H1 (cell line): ENCODE results near the gene HDAC8. TPM values are rescaled to one million over a fixed set of nuclear protein-coding genes. Genes with fewer than 3 reads are reported as not detected.

Experiments used
- CTCF ChIA-PET: fragments of 300-600 bp; sonication (Branson Sonifier 250); formaldehyde crosslinking; loops from one replicate; lab custom pipeline; 2021; ENCODE audit not compliant: partially characterized antibody; lab: Charles Lee
- POLR2A ChIA-PET: fragments of 300-600 bp; sonication (Branson Sonifier 250); formaldehyde crosslinking; loops from one replicate; lab custom pipeline; 2021; ENCODE audit warnings: inconsistent platforms; ENCODE audit not compliant: partially characterized antibody; lab: Charles Lee
- DNase-seq, 2 experiments: peaks; one replicate each; pipeline versions ENCODE4 v3.0.0 to v3.0.0-alpha.2; 2010 to 2022; ENCODE audit warnings: low spot score in 2 of 2, low read depth in 1 of 2, mixed read lengths in 1 of 2
- FAIRE-seq: peaks from 2 replicates; lab custom pipeline; 2011; peaks lifted over from hg19 to GRCh38; lab: Jason Lieb, UNC
- H2AFZ ChIP-seq: 2 replicates; pipeline ENCODE4 v1.8.1; 2012; ENCODE audit warnings: low read length, inconsistent platforms
- H2AK5ac ChIP-seq: 2 replicates; pipeline ENCODE4 v1.6.1; 2013; ENCODE audit warnings: low read depth, low read length
- H2BK120ac ChIP-seq: replicated peaks from 2 replicates; pipeline ENCODE3; 2013; ENCODE audit warnings: low read depth, low read length, inconsistent platforms
- H2BK12ac ChIP-seq: 2 replicates; pipeline ENCODE4 v1.6.1; 2013; ENCODE audit warnings: low read depth, low read length
- H2BK15ac ChIP-seq: 2 replicates; pipeline ENCODE4 v1.6.1; 2013; ENCODE audit warnings: low read length
- H2BK20ac ChIP-seq: 2 replicates; pipeline ENCODE4 v1.6.1; 2013; ENCODE audit warnings: low read length
- H2BK5ac ChIP-seq: 2 replicates; pipeline ENCODE4 v1.6.1; 2013; ENCODE audit warnings: low read depth, low read length
- H3K14ac ChIP-seq: 2 replicates; pipeline ENCODE4 v1.6.1; 2013; ENCODE audit warnings: inconsistent platforms; ENCODE audit not compliant: insufficient read length
- H3K18ac ChIP-seq: 2 replicates; pipeline ENCODE4 v1.6.1; 2013; ENCODE audit warnings: low read length; ENCODE audit errors: extremely low read depth
- H3K23ac ChIP-seq: 2 replicates; pipeline ENCODE4 v1.6.1; 2013; ENCODE audit warnings: inconsistent platforms; ENCODE audit not compliant: insufficient read length
- H3K23me2 ChIP-seq: 2 replicates; pipeline ENCODE4 v1.6.1; 2013; ENCODE audit warnings: low read depth, low read length
- H3K27ac ChIP-seq: 2 replicates; pipeline ENCODE4 v1.6.1; 2011; ENCODE audit warnings: low read depth, low read length, inconsistent platforms
- H3K27me3 ChIP-seq, 4 experiments: replicated peaks in 1 of 4; 1 replicate in 1 of 4; 2 replicates in 3 of 4; pipeline versions ENCODE4 v1.6.1 to v1.8.1; 2011 to 2013; ENCODE audit warnings: low read length in 3 of 4, mild to moderate bottlenecking in 3 of 4, inconsistent platforms in 2 of 4, mixed read lengths in 2 of 4, moderate library complexity in 1 of 4; ENCODE audit not compliant: control insufficient read depth in 3 of 4, insufficient read depth in 3 of 4; ENCODE audit errors: extremely low read depth in 1 of 4
- H3K36me3 ChIP-seq, 4 experiments: 2 replicates each; pipeline versions ENCODE4 v1.6.1 to v1.8.1; 2011 to 2013; ENCODE audit warnings: mild to moderate bottlenecking in 4 of 4, low read length in 3 of 4, moderate library complexity in 2 of 4, control low read depth in 1 of 4, inconsistent platforms in 1 of 4; ENCODE audit not compliant: insufficient read depth in 4 of 4, control insufficient read depth in 2 of 4
- H3K4ac ChIP-seq: replicated peaks from 2 replicates; pipeline ENCODE3; 2013; ENCODE audit warnings: low read length, low read depth, mixed read lengths, inconsistent platforms; ENCODE audit not compliant: insufficient read length
- H3K4me1 ChIP-seq, 4 experiments: replicated peaks in 1 of 4; 1 replicate in 1 of 4; 2 replicates in 3 of 4; pipeline versions ENCODE4 v1.6.1 to v1.8.1; 2011 to 2013; ENCODE audit warnings: low read length in 3 of 4, inconsistent platforms in 2 of 4, mixed read lengths in 1 of 4; ENCODE audit not compliant: insufficient read depth in 4 of 4, control insufficient read depth in 3 of 4
- H3K4me2 ChIP-seq, 2 experiments: 2 replicates each; pipeline versions ENCODE4 v1.6.1 to v1.8.1; 2011 to 2013; ENCODE audit warnings: low read depth in 2 of 2, low read length in 2 of 2, control low read depth in 1 of 2, inconsistent platforms in 1 of 2, mild to moderate bottlenecking in 1 of 2; ENCODE audit not compliant: insufficient read depth in 1 of 2
- H3K4me3 ChIP-seq, 4 experiments: fragments of 200-600, 300-600 bp in 1 of 4; sonication (generic), shearing (Covaris generic), sonication (Bioruptor Twin) in 1 of 4; 2 replicates each; pipeline versions ENCODE4 v1.5.1 to v1.8.1; 2011 to 2016; ENCODE audit warnings: low read length in 4 of 4, low read depth in 3 of 4, control low read depth in 2 of 4, inconsistent platforms in 2 of 4, mild to moderate bottlenecking in 2 of 4, mixed read lengths in 1 of 4, moderate library complexity in 1 of 4; ENCODE audit not compliant: insufficient read depth in 2 of 4; ENCODE audit errors: extremely low read depth in 1 of 4
- H3K56ac ChIP-seq: replicated peaks from 2 replicates; pipeline ENCODE3; 2013; ENCODE audit warnings: low read depth, mild to moderate bottlenecking, mixed read lengths, low read length, inconsistent platforms; ENCODE audit not compliant: insufficient read length
- H3K79me1 ChIP-seq: 2 replicates; pipeline ENCODE4 v1.6.1; 2013; ENCODE audit warnings: low read depth, low read length, control low read depth
- H3K79me2 ChIP-seq, 2 experiments: 2 replicates each; pipeline versions ENCODE4 v1.6.1 to v1.8.1; 2012 to 2013; ENCODE audit warnings: low read length in 2 of 2, mild to moderate bottlenecking in 2 of 2, inconsistent platforms in 1 of 2; ENCODE audit not compliant: insufficient read depth in 2 of 2, control insufficient read depth in 1 of 2
- H3K9ac ChIP-seq, 4 experiments: replicated peaks in 1 of 4; 1 replicate in 1 of 4; 2 replicates in 3 of 4; pipeline versions ENCODE4 v1.6.1 to v1.8.1; 2011 to 2013; ENCODE audit warnings: low read depth in 3 of 4, low read length in 3 of 4, control low read depth in 2 of 4, mild to moderate bottlenecking in 2 of 4, moderate library complexity in 2 of 4, inconsistent platforms in 1 of 4; ENCODE audit errors: extremely low read depth in 1 of 4
- H3K9me3 ChIP-seq, 2 experiments: 2 replicates each; pipeline versions ENCODE4 v1.6.1 to v1.8.1; 2012 to 2013; ENCODE audit warnings: mild to moderate bottlenecking in 2 of 2, moderate library complexity in 2 of 2, control low read depth in 1 of 2, inconsistent platforms in 1 of 2, low read depth in 1 of 2, low read length in 1 of 2, mixed read lengths in 1 of 2; ENCODE audit not compliant: insufficient read depth in 2 of 2
- H4K20me1 ChIP-seq, 2 experiments: replicated peaks in 1 of 2; 2 replicates each; pipeline versions ENCODE3 to v1.8.1; 2011 to 2013; ENCODE audit warnings: inconsistent platforms in 2 of 2, low read length in 2 of 2, mild to moderate bottlenecking in 1 of 2; ENCODE audit not compliant: insufficient read depth in 2 of 2, control insufficient read depth in 1 of 2
- H4K5ac ChIP-seq: 2 replicates; pipeline ENCODE4 v1.6.1; 2013; ENCODE audit warnings: low read length, low read depth, mixed read lengths, inconsistent platforms; ENCODE audit not compliant: insufficient read length
- H4K8ac ChIP-seq: 2 replicates; pipeline ENCODE4 v1.8.0; 2013; ENCODE audit warnings: mild to moderate bottlenecking, moderate library complexity, low read length, inconsistent platforms; ENCODE audit not compliant: insufficient read depth; ENCODE audit errors: extremely low read depth
- H4K91ac ChIP-seq: replicated peaks from 2 replicates; pipeline ENCODE3; 2013; ENCODE audit warnings: low read length, mixed read lengths, inconsistent platforms; ENCODE audit not compliant: insufficient read length
- CHD1 ChIP-seq: IDR thresholded peaks from 2 replicates; pipeline ENCODE4 v1.6.1; 2012; ENCODE audit warnings: low read depth, low read length, improper control_type of control experiment
- EGR1 ChIP-seq: IDR thresholded peaks from 2 replicates; pipeline ENCODE4 v1.6.1; 2011; ENCODE audit warnings: low read depth, low read length, borderline replicate concordance
- MAFK ChIP-seq: IDR thresholded peaks from 2 replicates; pipeline ENCODE4 v1.6.1; 2012; ENCODE audit warnings: low read depth, mild to moderate bottlenecking, improper control_type of control experiment, low read length
- POLR2AphosphoS5 ChIP-seq: IDR thresholded peaks from 2 replicates; pipeline ENCODE4 v1.6.1; 2011; ENCODE audit warnings: low read depth, low read length
- POU5F1 ChIP-seq: IDR thresholded peaks from 2 replicates; pipeline ENCODE4 v1.6.1; 2011; ENCODE audit warnings: low read depth, mild to moderate bottlenecking, low read length, moderate library complexity
- SIN3A ChIP-seq, 2 experiments: IDR thresholded peaks in 1 of 2; conservative IDR thresholded peaks in 1 of 2; 2 replicates each; pipeline ENCODE4 v1.6.1; 2011 to 2012; ENCODE audit warnings: low read length in 2 of 2, improper control_type of control experiment in 1 of 2, low read depth in 1 of 2, mild to moderate bottlenecking in 1 of 2
- WGBS, 2 experiments: shearing (Covaris generic) in 1 of 2; methylation state at CpG; one replicate each; pipeline versions ENCODE4 v1.1.6 to v1.1.7; 2013 to 2015; ENCODE audit warnings: low lambda C conversion rate in 2 of 2, mixed read lengths in 2 of 2, inconsistent platforms in 1 of 2, low coverage in 1 of 2, missing lambda C conversion rate in 1 of 2; ENCODE audit not compliant: insufficient replicate concordance in 2 of 2, insufficient coverage in 1 of 2, insufficient read length in 1 of 2; ENCODE audit errors: extremely low coverage in 1 of 2, missing lambda C conversion rate in 1 of 2; 5-methylcytosine and 5-hydroxymethylcytosine counted together
- polyA plus RNA-seq, 7 experiments: library from polyadenylated mRNA; depleted of rRNA in 3 of 7; stranded (reverse) in 5 of 7; unstranded in 2 of 7; fragments of >200 nt in 5 of 7; fragments of 200-250 nt in 2 of 7; gene quantifications; 1 replicate in 5 of 7; 2 replicates in 1 of 7; 4 replicates in 1 of 7; pipeline versions ENCODE4 v1.2.1 to v1.2.3, GENCODE V29; 2011 to 2013; ENCODE audit warnings: missing spikeins in 2 of 7, mixed read lengths in 2 of 7
- total RNA-seq: library from RNA; stranded (reverse); fragmentation: NEBNext Ultra II Directional; extraction: Animal tissue kit (Norgen Biotek cat#: 25700); gene quantifications from 2 replicates; pipeline ENCODE4 v1.2.1, GENCODE V29; 2021
- TF ChIP-seq, protein P1 (sequence below): IDR thresholded peaks from 2 replicates; pipeline ENCODE4 v1.6.1; 2011; ENCODE audit warnings: low read length, improper control_type of control experiment

The HDAC8 gene
- total and polyA plus RNA-seq, 2 of the 8 experiments (the other 6 are each of a cell fraction or from before 2014, with no cell fraction given) = 9.7 to 20.3 TPM

DNA sequence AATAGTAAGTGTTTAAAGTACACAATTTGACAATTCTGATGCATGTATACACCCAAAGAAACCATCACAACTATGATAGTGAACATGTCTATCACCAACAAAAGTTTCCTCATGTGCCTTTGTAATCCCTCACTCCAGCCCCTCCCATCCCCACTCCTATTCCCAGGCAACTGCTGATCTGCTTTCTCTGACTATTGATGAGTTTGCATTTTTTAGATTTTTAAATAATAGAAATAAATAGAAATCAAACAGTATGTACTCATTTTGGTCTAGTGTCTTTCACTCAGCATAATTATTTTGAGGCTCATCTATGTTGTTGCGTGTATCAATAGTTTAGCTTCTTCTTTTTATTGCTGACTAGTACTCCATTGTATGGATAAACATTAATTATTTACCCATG, 290.3 kb downstream of the HDAC8 start:
- Histone ChIP-seq H3K18ac (no peak overlapping the region), H3K4me2 (no peak overlapping the region), H2BK15ac (no peak overlapping the region), H3K56ac (no peak overlapping the region), H3K27ac (no peak overlapping the region), H3K14ac (no peak overlapping the region), H3K23me2 (no peaks in the 10 kb centered on the region), H4K8ac (no peak overlapping the region), H3K79me1 (no peaks in the 10 kb centered on the region), H4K91ac (no peak overlapping the region), H3K4me1 (no peaks in the 10 kb centered on the region), H2BK20ac (no peak overlapping the region), H2BK120ac (no peak overlapping the region), H3K9me3 (no peaks in the 10 kb centered on the region), H4K5ac (no peak overlapping the region), H2AFZ (no peak overlapping the region), H3K4ac (no peak overlapping the region), H3K4me3 (no peak overlapping the region), H2BK5ac (no peak overlapping the region), H3K36me3 (no peaks in the 10 kb centered on the region), H3K79me2 (no peaks in the 10 kb centered on the region), H2BK12ac (no peak overlapping the region), H3K23ac (no peak overlapping the region), H3K9ac (no peak overlapping the region), H2AK5ac (no peak overlapping the region), H4K20me1 (no peaks in the 10 kb centered on the region), H3K27me3 (no peaks in the 10 kb centered on the region)
- CTCF ChIA-PET = no interaction called here
- DNase-seq (no peak), FAIRE-seq (no peak)
- no peak for TF ChIP-seq MAFK
- no peak for TF ChIP-seq EGR1
- TF ChIP-seq POLR2AphosphoS5 = no peak
- TF ChIP-seq, protein P1, sequence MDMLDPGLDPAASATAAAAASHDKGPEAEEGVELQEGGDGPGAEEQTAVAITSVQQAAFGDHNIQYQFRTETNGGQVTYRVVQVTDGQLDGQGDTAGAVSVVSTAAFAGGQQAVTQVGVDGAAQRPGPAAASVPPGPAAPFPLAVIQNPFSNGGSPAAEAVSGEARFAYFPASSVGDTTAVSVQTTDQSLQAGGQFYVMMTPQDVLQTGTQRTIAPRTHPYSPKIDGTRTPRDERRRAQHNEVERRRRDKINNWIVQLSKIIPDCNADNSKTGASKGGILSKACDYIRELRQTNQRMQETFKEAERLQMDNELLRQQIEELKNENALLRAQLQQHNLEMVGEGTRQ = no peak
- TF ChIP-seq POU5F1 = no peak
- no peak for TF ChIP-seq CHD1
- no peak for TF ChIP-seq SIN3A (conservative IDR thresholded peaks at IDR 0.05 in 1 of 2, IDR thresholded peaks at IDR 0.05 in 1 of 2; ENCODE audit: low read depth in 1 of 2, low read length in 2 of 2)
- WGBS, 2 experiments = 100% methylated on average over 1 of the region's 1 CpG; no CpG with 5 or more reads in 1 of the 2 experiments
- POLR2A ChIA-PET = interaction anchor here (1.7 kb wide), 1 partner anchor 10 kb away, joined by 3 read pairs; no protein-coding TSS in a partner anchor
